SK-N-SH treated with all-trans-retinoic acid at 6 μM for 48 hours (cell line): Measurements from ENCODE around the gene FNDC7.

ENCODE experiments used
- ATAC-seq: fragments of 200-7000 bp; cut with Tn5 transposase; 3 replicates; pipeline ENCODE4 v1.9.1; 2020; ENCODE audit warnings: mild to moderate bottlenecking, moderate library complexity
- ARNTL ChIP-seq: fragments of 450-650 bp; formaldehyde crosslinking; IDR thresholded peaks from 2 replicates; pipeline ENCODE4 v1.5.0; 2020; ENCODE audit warnings: low read depth, mild to moderate bottlenecking, moderate library complexity, borderline replicate concordance
- BACH2 ChIP-seq: fragments of 250-450 bp; sonication (Bioruptor Pico); IDR thresholded peaks from 2 replicates; pipeline ENCODE4 v1.9.0; 2021; ENCODE audit warnings: mild to moderate bottlenecking, borderline replicate concordance
- ESRRG ChIP-seq: fragments of 250-450 bp; sonication (Bioruptor Pico); IDR thresholded peaks from 2 replicates; pipeline ENCODE4 v1.6.1; 2021; ENCODE audit warnings: mild to moderate bottlenecking
- GLIS3 ChIP-seq: fragments of 250-450 bp; sonication (Bioruptor Pico); IDR thresholded peaks from 2 replicates; pipeline ENCODE4 v1.5.0; 2020; ENCODE audit warnings: mild to moderate bottlenecking, moderate library complexity
- ISL1 ChIP-seq: fragments of 250-450 bp; sonication (Bioruptor Pico); IDR thresholded peaks from 2 replicates; pipeline ENCODE4 v2.1.2; 2022; ENCODE audit warnings: mild to moderate bottlenecking, moderate library complexity
- OSR1 ChIP-seq: fragments of 250-450 bp; sonication (Bioruptor Pico); IDR thresholded peaks from 2 replicates; pipeline ENCODE4 v1.8.0; 2022; ENCODE audit warnings: moderate library complexity, mild to moderate bottlenecking, inconsistent platforms
- PPARA ChIP-seq: fragments of 250-450 bp; sonication (Bioruptor Pico); IDR thresholded peaks from 2 replicates; pipeline ENCODE4 v1.5.0; 2020; ENCODE audit warnings: mild to moderate bottlenecking, borderline replicate concordance
- RARB ChIP-seq: fragments of 250-450 bp; sonication (Bioruptor Pico); IDR thresholded peaks from 2 replicates; pipeline ENCODE4 v1.8.0; 2021; ENCODE audit warnings: mild to moderate bottlenecking, moderate library complexity
- SNAI2 ChIP-seq: fragments of 250-450 bp; sonication (Bioruptor Pico); IDR thresholded peaks from 2 replicates; pipeline ENCODE4 v1.5.0; 2020; ENCODE audit warnings: mild to moderate bottlenecking, moderate library complexity
- TCF4 ChIP-seq: fragments of 250-450 bp; sonication (Bioruptor Pico); IDR thresholded peaks from 2 replicates; pipeline ENCODE4 v1.8.0; 2021; ENCODE audit warnings: mild to moderate bottlenecking, moderate library complexity, borderline replicate concordance
- TOX ChIP-seq: fragments of 250-450 bp; sonication (Bioruptor Pico); IDR thresholded peaks from 2 replicates; pipeline ENCODE4 v1.8.0; 2021; ENCODE audit warnings: mild to moderate bottlenecking, moderate library complexity, borderline replicate concordance
- ZC3H10 ChIP-seq: fragments of 250-450 bp; sonication (Bioruptor Pico); IDR thresholded peaks from 2 replicates; pipeline ENCODE4 v1.5.1; 2021; ENCODE audit warnings: mild to moderate bottlenecking, moderate library complexity
- ZFP3 ChIP-seq: fragments of 250-450 bp; sonication (Bioruptor Pico); IDR thresholded peaks from 2 replicates; pipeline ENCODE4 v1.5.0; 2020; ENCODE audit warnings: mild to moderate bottlenecking, moderate library complexity
- ZNF565 ChIP-seq: fragments of 450-650 bp; formaldehyde crosslinking; conservative IDR thresholded peaks from 2 replicates; pipeline ENCODE4 v1.5.0; 2020; ENCODE audit warnings: low read depth, mild to moderate bottlenecking, moderate library complexity
- ZNF70 ChIP-seq: fragments of 450-650 bp; formaldehyde crosslinking; IDR thresholded peaks from 2 replicates; pipeline ENCODE4 v1.5.0; 2020; ENCODE audit warnings: mild to moderate bottlenecking, moderate library complexity
- ZNF8 ChIP-seq: fragments of 450-650 bp; formaldehyde crosslinking; IDR thresholded peaks from 2 replicates; pipeline ENCODE4 v1.5.0; 2020; ENCODE audit warnings: mild to moderate bottlenecking, moderate library complexity
- TF ChIP-seq, protein P1 (sequence below): fragments of 250-450 bp; sonication (Bioruptor Pico); IDR thresholded peaks from 2 replicates; pipeline ENCODE4 v1.8.0; 2020; ENCODE audit warnings: mild to moderate bottlenecking, moderate library complexity, borderline replicate concordance
- TF ChIP-seq, protein P2 (sequence below): fragments of 250-450 bp; sonication (Bioruptor Pico); IDR thresholded peaks from 2 replicates; pipeline ENCODE4 v1.5.0; 2020; ENCODE audit warnings: mild to moderate bottlenecking, moderate library complexity
- TF ChIP-seq, protein P3 (sequence below): fragments of 250-450 bp; sonication (Bioruptor Pico); IDR thresholded peaks from 2 replicates; pipeline ENCODE4 v1.5.1; 2021; ENCODE audit warnings: mild to moderate bottlenecking, moderate library complexity
- TF ChIP-seq, protein P4 (sequence below): fragments of 250-450 bp; sonication (Bioruptor Pico); IDR thresholded peaks from 2 replicates; pipeline ENCODE4 v1.5.1; 2020; ENCODE audit warnings: low read depth, mild to moderate bottlenecking, moderate library complexity
- TF ChIP-seq, protein P5 (sequence below): fragments of 250-450 bp; sonication (Bioruptor Pico); IDR thresholded peaks from 2 replicates; pipeline ENCODE4 v1.8.0; 2021; ENCODE audit warnings: low read depth, mild to moderate bottlenecking, moderate library complexity, borderline replicate concordance

FNDC7 gene

DNA sequence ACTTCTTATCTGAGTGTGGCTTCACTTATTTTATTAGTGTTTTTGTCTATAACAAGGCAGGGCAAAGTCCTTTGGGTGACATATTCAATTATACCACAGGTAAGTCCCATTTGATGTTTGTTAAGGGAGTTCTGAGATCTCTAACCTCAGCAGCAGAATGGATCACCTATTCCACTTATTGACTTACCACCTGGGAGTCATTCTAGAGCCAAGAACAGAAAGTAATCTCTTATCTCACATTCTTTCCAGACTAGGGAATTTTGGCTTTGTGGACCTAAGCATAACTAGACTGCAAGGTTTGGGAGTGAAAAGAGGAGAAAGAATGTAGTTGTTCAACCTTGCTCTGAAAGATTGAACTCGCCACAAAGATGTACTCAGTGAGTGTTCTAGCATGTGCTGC is 13.2 kb downstream of the FNDC7 start:
- no peak for ATAC-seq
- TF ChIP-seq ISL1 (CRISPR knock-in tag), result no peak
- TF ChIP-seq ZFP3 (CRISPR knock-in tag), result no peak
- no peak for TF ChIP-seq BACH2 (CRISPR knock-in tag)
- TF ChIP-seq, protein P1, sequence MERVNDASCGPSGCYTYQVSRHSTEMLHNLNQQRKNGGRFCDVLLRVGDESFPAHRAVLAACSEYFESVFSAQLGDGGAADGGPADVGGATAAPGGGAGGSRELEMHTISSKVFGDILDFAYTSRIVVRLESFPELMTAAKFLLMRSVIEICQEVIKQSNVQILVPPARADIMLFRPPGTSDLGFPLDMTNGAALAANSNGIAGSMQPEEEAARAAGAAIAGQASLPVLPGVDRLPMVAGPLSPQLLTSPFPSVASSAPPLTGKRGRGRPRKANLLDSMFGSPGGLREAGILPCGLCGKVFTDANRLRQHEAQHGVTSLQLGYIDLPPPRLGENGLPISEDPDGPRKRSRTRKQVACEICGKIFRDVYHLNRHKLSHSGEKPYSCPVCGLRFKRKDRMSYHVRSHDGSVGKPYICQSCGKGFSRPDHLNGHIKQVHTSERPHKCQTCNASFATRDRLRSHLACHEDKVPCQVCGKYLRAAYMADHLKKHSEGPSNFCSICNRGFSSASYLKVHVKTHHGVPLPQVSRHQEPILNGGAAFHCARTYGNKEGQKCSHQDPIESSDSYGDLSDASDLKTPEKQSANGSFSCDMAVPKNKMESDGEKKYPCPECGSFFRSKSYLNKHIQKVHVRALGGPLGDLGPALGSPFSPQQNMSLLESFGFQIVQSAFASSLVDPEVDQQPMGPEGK (CRISPR knock-in tag), result no peak
- no peak for TF ChIP-seq ARNTL (CRISPR knock-in tag)
- TF ChIP-seq TOX (CRISPR knock-in tag), result no peak
- no peak for TF ChIP-seq SNAI2 (CRISPR knock-in tag)
- no peak for TF ChIP-seq ZC3H10
- TF ChIP-seq, protein P2, sequence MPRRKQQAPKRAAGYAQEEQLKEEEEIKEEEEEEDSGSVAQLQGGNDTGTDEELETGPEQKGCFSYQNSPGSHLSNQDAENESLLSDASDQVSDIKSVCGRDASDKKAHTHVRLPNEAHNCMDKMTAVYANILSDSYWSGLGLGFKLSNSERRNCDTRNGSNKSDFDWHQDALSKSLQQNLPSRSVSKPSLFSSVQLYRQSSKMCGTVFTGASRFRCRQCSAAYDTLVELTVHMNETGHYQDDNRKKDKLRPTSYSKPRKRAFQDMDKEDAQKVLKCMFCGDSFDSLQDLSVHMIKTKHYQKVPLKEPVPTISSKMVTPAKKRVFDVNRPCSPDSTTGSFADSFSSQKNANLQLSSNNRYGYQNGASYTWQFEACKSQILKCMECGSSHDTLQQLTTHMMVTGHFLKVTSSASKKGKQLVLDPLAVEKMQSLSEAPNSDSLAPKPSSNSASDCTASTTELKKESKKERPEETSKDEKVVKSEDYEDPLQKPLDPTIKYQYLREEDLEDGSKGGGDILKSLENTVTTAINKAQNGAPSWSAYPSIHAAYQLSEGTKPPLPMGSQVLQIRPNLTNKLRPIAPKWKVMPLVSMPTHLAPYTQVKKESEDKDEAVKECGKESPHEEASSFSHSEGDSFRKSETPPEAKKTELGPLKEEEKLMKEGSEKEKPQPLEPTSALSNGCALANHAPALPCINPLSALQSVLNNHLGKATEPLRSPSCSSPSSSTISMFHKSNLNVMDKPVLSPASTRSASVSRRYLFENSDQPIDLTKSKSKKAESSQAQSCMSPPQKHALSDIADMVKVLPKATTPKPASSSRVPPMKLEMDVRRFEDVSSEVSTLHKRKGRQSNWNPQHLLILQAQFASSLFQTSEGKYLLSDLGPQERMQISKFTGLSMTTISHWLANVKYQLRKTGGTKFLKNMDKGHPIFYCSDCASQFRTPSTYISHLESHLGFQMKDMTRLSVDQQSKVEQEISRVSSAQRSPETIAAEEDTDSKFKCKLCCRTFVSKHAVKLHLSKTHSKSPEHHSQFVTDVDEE (CRISPR knock-in tag), result no peak
- no peak for TF ChIP-seq ZNF565 (CRISPR knock-in tag)
- TF ChIP-seq RARB (CRISPR knock-in tag), result no peak
- no peak for TF ChIP-seq ZNF8
- TF ChIP-seq TCF4 (CRISPR knock-in tag), result no peak
- TF ChIP-seq ESRRG (CRISPR knock-in tag), result no peak
- TF ChIP-seq, protein P3, sequence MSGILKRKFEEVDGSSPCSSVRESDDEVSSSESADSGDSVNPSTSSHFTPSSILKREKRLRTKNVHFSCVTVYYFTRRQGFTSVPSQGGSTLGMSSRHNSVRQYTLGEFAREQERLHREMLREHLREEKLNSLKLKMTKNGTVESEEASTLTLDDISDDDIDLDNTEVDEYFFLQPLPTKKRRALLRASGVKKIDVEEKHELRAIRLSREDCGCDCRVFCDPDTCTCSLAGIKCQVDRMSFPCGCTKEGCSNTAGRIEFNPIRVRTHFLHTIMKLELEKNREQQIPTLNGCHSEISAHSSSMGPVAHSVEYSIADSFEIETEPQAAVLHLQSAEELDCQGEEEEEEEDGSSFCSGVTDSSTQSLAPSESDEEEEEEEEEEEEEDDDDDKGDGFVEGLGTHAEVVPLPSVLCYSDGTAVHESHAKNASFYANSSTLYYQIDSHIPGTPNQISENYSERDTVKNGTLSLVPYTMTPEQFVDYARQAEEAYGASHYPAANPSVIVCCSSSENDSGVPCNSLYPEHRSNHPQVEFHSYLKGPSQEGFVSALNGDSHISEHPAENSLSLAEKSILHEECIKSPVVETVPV (CRISPR knock-in tag), result no peak

DNA sequence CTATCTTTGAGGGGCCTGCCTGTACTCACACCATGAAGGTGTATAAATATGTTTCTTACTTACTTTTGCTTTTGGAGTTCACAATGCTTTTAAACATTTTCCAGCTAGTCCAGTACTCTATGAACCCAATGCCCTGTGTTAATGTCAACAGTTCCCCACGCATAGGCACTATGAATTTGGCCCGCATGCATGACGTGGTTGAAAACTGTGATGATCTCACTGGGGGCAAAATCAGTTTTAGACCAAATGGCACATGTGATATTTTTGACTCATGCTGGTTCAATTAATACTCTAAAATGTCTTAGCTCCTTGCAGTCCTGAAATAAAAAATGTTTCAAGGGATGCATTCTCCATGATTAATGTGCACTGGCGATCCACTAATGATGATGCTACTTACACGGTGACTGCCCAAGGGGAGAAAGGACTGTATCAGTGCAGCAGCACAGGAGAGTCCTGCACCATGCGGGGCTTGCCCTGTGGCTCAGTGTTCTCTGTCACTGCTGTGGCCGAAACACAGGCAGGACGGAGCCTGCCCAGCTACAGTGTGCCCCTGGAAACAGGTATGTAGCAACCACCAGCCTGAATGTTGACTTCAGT is 15.7 kb downstream of the FNDC7 start:
- no peak for ATAC-seq
- TF ChIP-seq BACH2 (CRISPR knock-in tag), result no peak
- no peak for TF ChIP-seq ZNF8
- TF ChIP-seq ZC3H10, result no peak
- no peak for TF ChIP-seq ZNF565 (CRISPR knock-in tag)
- no peak for TF ChIP-seq TOX (CRISPR knock-in tag)
- TF ChIP-seq OSR1, result no peak
- TF ChIP-seq ZFP3 (CRISPR knock-in tag), result no peak
- TF ChIP-seq PPARA (CRISPR knock-in tag), result no peak
- TF ChIP-seq ZNF70, result no peak
- no peak for TF ChIP-seq ARNTL (CRISPR knock-in tag)

DNA sequence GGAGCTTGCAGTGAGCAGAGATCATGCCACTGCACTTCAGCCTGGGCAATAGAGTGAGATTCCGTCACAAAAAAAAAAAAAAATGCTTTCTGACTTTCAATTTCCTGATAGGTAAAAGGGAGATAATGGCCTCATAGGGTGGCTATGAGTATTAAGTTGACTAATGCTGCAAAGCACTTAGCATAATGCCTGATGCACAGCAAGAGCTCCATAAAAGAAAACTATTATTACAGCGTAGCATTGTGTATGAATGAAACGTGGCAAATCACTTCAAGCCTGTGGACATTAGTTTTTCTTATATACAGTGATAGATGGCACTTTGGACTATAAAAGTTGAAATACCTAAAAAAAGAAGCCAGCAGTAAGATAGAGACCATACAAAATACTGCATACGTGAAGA is 16.8 kb downstream of the FNDC7 start:
- ATAC-seq, result no peak
- TF ChIP-seq ZNF70, result no peak
- TF ChIP-seq ISL1 (CRISPR knock-in tag), result no peak
- no peak for TF ChIP-seq ESRRG (CRISPR knock-in tag)
- TF ChIP-seq ARNTL (CRISPR knock-in tag), result no peak
- no peak for TF ChIP-seq GLIS3
- TF ChIP-seq RARB (CRISPR knock-in tag), result no peak
- TF ChIP-seq, protein P4, sequence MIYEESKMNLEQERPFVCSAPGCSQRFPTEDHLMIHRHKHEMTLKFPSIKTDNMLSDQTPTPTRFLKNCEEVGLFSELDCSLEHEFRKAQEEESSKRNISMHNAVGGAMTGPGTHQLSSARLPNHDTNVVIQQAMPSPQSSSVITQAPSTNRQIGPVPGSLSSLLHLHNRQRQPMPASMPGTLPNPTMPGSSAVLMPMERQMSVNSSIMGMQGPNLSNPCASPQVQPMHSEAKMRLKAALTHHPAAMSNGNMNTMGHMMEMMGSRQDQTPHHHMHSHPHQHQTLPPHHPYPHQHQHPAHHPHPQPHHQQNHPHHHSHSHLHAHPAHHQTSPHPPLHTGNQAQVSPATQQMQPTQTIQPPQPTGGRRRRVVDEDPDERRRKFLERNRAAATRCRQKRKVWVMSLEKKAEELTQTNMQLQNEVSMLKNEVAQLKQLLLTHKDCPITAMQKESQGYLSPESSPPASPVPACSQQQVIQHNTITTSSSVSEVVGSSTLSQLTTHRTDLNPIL (CRISPR knock-in tag), result no peak
- TF ChIP-seq BACH2 (CRISPR knock-in tag), result no peak
- TF ChIP-seq OSR1, result no peak
- TF ChIP-seq SNAI2 (CRISPR knock-in tag), result no peak
- TF ChIP-seq, protein P3 (CRISPR knock-in tag), result no peak
- TF ChIP-seq, protein P2 (CRISPR knock-in tag), result no peak
- TF ChIP-seq, protein P5, sequence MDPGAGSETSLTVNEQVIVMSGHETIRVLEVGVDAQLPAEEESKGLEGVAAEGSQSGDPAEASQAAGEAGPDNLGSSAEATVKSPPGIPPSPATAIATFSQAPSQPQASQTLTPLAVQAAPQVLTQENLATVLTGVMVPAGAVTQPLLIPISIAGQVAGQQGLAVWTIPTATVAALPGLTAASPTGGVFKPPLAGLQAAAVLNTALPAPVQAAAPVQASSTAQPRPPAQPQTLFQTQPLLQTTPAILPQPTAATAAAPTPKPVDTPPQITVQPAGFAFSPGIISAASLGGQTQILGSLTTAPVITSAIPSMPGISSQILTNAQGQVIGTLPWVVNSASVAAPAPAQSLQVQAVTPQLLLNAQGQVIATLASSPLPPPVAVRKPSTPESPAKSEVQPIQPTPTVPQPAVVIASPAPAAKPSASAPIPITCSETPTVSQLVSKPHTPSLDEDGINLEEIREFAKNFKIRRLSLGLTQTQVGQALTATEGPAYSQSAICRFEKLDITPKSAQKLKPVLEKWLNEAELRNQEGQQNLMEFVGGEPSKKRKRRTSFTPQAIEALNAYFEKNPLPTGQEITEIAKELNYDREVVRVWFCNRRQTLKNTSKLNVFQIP (CRISPR knock-in tag), result no peak
- TF ChIP-seq TCF4 (CRISPR knock-in tag), result no peak
- TF ChIP-seq ZNF8, result no peak
